ENCODE results near the gene KY.

Gene KY

GRCh38 chr3:134619301-134619615 is 31.6 kb downstream of the KY start:
- DNase-seq = no peak

- peak in 6 of 14 donors; percentile 11 to 72 (median 24) for DNase-seq
Observed at GRCh38 chr3:134618478-134619300, 32.1 kb downstream of the KY start.

GRCh38 chr3:134617608-134618477 is 33.0 kb downstream of the KY start:
- no peak for DNase-seq

- no peak for DNase-seq
Observed at GRCh38 chr3:134615743-134616142, 35.1 kb downstream of the KY start.

GRCh38 chr3:134614955-134615354 is 35.9 kb downstream of the KY start:
- DNase-seq = no peak

- no peak for DNase-seq
Observed at GRCh38 chr3:134613006-134613520, 37.8 kb downstream of the KY start.

GRCh38 chr3:134611516-134611915 is 39.3 kb downstream of the KY start:
- no peak for DNase-seq

GRCh38 chr3:134610432-134611385 is 40.1 kb downstream of the KY start:
- DNase-seq = no peak

- DNase-seq = peak in 1 of 14 donors; percentile 13
Observed at GRCh38 chr3:134609821-134610431, 40.9 kb downstream of the KY start.

GRCh38 chr3:134608771-134609435 is 41.9 kb downstream of the KY start:
- no peak for DNase-seq

GRCh38 chr3:134608023-134608770 is 42.6 kb downstream of the KY start:
- peak in 1 of 14 donors; percentile 46 for DNase-seq

GRCh38 chr3:134607054-134608022 is 43.5 kb downstream of the KY start:
- DNase-seq = no peak

- DNase-seq = no peak
Observed at GRCh38 chr3:134606033-134607025, 44.5 kb downstream of the KY start.

GRCh38 chr3:134605556-134605955 is 45.3 kb downstream of the KY start:
- no peak for DNase-seq

GRCh38 chr3:134603956-134604355 is 46.9 kb downstream of the KY start:
- no peak for DNase-seq

- DNase-seq = no peak
Observed at GRCh38 chr3:134603480-134603879, 47.3 kb downstream of the KY start.

GRCh38 chr3:134602440-134602814 is 48.4 kb downstream of the KY start:
- no peak for DNase-seq

Data from C1 segment of cervical spinal cord (tissue), 14 donors.